GM18519 (cell line): ENCODE data around the gene KCNJ10.

Source experiments
- ATAC-seq: cut with Tn5 transposase; IDR thresholded peaks from one replicate; pipeline ENCODE4 v1.9.1; 2021; ENCODE audit warnings: mild to moderate bottlenecking, moderate library complexity; ENCODE audit not compliant: unreplicated experiment, low FRiP score

Gene KCNJ10

DNA sequence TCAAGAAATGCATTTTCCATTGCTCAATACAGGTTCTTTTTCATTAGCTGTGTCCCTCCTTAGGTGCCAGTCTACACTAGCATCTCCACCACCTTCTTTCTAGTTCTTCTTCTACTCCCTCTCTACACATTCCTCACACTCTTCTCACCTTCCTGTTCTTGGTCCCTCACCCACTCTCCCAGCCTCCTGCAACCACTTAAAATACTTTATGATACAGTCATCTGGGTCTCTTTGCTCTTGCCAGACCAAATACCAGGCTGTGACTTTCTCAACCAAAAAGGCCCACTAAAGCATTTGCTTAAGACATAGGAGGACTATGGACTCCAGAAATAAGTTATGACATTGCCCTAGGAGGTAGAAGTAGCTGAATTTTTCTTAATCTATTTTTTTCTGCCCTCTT lies 73.3 kb downstream of the KCNJ10 start:
- ATAC-seq = no peak

DNA sequence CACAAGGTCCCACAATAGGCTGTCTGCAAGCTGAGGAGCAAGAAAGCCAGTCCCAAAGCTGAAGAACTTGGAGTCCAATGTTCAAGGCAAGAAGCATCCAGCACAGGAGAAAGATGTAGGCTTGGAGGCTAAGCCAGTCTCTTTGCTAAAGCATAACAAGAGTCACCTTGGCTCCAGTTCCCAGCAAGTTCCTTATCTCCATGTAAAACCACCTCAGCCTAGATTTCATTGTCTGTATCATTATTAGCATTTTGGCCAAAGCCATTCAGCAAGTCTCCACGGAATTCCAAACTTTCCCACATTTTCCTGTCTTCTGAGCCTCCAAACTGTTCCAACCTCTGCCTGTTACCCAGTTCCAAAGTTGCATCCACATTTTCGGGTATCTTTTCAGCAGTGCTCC lies 75.1 kb downstream of the KCNJ10 start:
- ATAC-seq = no peak

DNA sequence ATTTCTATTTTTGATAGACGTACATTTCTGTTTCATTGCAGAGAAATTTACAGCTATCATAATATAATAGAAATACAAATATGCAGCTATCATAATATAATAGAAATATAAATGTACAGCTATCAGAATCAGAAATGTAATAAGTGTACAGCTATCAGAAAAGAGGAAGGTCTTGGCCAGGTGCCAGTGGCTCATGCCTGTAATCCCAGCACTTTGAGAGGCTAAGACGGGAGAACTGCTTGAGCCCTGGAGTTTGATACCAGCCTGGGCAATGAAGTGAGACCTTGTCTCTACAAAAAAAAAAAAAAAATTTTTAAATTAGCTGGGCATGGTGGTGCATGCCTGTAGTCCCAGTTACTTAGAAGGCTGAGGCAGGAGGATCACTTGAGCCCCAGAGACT lies 76.0 kb downstream of the KCNJ10 start:
- no peak for ATAC-seq

DNA sequence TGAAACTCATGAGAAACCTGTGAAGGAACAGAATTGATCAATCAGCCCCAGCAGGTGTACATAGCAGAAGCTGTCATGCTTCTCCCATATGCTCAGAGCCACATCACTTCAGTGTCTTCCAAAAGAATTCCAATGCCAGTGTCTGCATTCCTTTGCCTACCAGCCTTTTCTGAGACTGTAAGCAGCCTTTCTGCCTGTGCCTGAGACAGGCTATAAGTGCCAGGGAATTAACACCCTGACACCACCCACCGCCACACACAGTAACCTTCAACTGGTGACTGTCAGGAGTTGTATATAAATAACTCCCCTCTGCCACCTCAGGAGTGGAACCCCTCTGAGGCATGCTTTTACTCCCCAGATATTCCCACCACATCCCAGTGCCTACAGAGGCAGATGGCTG lies 77.8 kb downstream of the KCNJ10 start:
- ATAC-seq = no peak

DNA sequence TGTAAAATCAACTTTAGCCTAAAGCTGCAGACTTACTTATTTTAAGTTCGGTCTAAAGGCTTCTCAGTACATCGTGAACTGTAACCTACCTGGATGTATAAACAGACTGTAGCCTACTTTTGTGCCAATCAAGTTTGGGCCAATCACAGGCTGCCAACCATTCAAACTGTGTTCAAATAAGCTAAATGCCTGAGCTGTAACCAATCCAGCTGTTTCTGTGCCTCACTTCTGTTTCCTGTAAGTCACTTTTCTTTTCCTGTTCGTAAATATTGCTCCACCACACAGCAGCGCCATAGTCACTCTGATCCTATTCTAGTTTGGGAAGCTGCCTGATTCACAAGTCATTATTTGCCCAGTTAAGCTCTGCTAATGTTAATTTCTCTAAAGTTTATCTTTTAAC lies 78.4 kb downstream of the KCNJ10 start:
- ATAC-seq = no peak

DNA sequence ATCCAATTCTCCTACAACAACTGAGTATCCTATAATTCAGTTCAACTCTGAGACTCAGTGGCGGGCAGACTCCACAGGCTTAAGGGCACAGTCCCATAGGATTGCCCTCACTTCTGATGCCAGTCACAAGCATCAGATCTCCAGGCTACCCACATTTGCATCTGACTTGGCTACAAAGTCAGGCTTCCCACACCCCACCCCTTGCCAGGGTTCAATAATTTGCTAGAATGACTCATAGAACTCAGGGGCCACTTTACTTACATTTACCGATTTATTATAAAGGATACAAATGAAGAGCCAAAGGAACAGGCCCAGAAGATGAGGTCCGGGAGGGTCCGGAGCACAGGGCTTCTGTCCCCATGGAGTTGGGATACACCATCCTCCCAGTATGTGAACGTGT lies 80.0 kb downstream of the KCNJ10 start:
- no peak for ATAC-seq

DNA sequence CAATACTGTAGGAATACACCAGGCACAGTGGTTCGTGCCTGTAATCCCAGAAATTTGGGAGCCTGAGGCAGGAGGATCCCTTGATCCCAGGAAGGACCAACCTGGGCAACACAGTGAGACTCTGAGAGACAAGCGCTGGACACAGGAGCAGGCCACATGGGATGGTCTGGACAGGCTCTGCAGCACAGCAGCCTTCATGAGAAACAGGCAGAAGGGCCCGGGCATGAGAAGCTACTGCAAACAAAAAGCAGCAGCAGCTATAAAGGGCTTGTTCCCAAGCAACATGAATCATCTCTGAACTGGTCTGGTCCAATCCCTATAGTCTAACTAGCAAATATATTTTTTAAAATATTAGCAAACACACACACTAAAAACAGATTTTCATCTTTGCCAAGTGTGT lies 80.4 kb downstream of the KCNJ10 start:
- no peak for ATAC-seq

DNA sequence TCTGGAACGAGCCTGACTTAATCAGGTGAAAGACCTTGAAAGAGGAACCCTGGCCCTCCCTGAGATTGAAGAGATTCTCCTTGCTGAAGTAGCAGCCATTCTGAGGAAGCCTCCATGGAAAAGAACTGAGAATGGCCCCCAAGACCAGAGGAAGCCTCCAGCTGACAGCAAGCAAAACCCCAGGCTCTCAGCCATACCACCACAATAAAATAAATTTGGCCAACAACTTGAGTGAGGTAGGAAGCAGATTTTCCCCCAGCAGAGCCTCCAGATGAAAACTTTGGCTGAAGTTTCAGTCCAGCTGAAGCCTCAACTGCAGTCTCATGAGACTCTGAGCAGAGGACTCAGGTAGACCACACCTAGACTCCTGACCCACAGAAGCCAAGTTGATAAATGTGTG lies 82.0 kb downstream of the KCNJ10 start:
- ATAC-seq = no peak

DNA sequence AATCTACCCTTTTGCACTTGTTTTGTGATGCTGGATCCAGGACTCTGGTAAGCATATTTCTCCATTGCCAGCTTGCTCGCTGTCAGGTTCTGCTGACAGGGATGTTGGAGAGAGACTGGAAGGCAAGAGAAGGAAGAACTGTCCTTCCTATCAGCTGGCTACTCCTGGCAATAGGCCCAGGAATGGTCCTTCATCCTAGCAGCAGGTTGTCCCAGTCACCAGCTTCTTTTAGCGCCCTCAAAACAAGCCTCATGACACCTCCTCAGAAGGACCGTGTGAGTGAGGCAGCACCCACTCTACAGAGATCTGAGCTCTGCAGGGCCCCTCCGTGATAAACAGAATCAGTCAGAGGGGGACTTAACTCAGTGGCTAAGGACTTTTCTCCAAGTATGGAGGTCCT lies 82.8 kb downstream of the KCNJ10 start:
- no peak for ATAC-seq

DNA sequence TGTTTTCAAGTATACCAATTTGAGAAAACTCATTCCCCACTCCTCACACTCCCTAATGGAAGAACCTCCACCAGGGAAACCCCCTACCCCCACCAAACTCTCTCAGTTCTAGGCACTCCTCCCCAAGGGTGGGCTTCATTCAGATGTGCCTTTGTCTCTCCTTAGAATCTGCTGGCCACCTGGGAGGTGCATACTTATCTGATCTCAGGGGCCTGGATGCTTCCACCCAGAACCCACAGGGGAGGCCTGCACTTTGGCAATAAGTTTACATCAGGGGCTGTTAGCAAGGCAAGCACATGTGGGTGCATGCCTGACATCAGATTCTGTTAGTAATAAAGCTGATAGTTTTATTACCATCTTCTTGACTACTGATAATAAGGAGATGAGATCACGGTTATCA lies 83.4 kb downstream of the KCNJ10 start:
- ATAC-seq = no peak

DNA sequence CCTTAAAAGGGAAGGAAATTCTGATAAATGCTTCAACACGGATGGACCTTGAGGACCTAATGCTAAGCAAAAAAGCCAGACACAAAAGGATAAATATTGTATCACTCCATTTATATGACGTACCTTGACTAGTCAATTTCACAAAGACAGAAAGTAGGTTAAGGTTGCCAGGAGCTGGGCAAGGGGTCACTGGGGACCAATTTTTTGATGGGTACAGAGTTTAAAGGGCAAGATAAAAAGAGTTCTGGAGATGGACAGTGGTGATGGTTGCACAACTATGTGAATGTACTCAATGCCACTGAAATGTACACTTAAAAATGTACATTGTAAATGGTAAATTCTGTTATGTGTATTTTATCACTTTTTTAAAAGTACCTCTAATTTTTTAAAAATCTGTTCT lies 83.9 kb downstream of the KCNJ10 start:
- no peak for ATAC-seq

DNA sequence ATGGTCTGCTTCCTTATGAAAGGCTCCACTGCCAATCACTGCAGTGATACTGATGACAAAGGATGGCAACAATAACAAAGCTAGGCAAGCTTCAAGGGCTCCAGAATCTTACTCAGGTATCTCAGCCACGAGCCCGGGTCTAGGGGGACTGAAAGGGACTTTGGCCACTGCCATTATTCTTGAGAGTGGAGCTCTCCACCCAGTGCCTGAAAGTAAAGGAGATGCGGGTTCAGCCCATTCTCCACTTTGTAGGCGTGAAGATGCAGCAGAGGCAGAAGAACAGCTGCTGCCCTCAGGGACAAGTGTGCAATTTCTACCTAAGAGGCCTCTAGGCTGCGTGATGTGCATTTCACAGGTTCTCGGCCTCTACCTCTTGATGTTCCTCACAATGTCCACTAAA lies 84.5 kb downstream of the KCNJ10 start:
- no peak for ATAC-seq

DNA sequence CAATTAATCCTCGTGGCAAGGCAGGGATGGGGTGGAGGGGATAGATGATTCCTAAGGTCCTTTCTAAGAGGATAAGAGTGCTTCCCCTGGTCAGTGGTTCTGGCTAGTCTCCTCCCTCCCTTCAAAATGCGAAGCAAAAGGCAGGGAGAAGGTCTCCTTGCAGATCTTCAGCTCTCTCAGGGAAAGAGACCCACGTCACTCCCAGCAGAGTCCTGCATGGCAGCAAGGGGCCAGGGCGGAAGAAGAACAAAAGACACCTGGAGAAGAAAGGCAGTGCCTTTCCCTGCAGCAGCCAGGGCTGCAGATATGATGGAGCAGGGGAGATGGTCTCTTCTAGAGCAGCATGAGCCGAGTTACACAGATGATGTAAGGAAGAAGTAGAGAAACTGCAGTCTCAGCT lies 86.3 kb downstream of the KCNJ10 start:
- ATAC-seq = no peak

DNA sequence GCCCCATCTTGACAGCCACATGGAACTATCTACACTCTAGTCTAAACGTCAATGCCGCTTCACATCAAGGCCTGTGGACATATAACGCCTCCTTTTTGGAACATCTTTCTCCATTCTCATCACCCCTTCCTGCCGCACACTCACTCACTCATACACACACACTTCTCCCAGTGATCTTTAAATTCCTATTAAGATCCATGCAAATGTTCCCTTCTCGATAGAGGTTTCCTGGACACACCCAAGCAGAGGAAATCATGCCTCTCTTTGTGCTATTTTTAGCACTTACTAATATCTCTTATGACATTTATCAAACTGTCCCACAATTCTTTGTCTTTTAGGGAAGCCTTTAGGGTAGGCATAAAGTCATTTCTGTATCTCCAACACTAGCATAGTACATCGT lies 87.7 kb downstream of the KCNJ10 start:
- no peak for ATAC-seq

DNA sequence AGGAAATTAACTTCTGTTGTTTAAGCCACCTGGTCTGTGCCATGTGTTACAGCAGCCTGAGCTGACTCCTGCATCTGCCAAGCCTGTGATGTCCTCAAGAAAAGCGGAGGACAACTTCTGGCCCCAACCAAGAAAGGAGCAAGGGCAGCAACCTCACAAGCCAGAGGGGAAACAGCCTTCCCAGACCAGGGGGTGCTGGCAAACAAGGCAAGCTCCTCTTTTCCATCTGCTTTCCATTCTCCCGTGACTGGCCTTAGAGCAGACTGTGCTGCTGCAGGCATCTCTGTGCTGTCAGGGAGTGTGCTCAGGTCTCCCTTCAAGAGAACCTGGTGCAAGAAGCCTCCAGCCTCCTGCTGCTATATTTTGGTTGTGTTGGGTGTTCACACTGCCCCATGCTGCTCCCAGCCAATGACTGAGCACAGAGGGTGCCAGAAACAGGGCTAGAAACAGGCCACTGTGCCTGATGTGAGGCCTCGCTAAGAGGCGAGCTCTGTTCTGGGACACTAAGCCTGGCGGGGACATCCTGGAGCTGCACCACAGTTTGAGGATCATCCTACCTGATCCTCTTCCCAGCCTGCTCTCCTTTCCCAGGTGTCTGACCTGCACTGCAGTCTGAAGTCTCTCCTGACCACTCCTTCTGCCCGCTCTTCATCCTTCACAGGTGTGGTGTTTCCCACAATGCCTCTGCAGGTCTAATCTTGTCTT lies 88.5 kb downstream of the KCNJ10 start:
- no peak for ATAC-seq

DNA sequence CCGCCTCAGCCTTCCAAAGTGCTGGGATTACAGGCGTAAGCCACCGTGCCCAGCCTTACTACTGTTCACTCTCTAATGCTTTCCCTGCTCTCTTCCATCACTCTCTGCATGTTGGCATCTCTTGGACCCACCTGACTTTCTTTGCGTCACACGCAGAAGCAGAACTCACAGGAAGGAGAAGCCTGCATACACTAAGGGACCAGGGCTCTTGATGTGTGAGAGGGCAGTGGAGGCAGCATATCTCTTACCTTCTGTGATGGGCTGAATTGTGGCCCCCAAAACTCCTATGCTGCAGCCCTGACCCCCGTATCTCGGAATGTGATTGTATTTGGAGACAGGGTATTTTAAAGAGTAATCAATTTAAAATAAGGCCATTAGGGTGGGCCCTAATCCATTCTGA lies 89.2 kb downstream of the KCNJ10 start:
- no peak for ATAC-seq

DNA sequence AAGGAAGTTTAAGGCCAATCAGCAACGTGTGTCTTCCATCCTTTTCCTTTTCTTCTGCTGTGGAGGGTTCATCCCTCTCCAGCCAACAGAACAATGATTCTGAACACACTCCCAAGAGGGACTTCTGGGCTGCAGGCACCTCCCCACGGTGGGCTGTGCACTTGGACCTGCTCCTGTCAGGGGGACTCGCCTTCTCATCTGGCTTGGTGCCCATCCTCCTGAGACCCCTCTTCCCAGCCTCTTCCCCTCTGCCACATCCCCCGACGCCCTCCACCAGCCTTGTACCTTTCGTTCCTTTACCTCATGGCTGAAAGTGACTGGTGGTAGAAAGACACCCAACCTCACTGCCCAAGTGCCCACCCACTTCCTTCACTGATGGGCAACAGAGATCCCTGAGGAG lies 89.9 kb downstream of the KCNJ10 start:
- no peak for ATAC-seq

DNA sequence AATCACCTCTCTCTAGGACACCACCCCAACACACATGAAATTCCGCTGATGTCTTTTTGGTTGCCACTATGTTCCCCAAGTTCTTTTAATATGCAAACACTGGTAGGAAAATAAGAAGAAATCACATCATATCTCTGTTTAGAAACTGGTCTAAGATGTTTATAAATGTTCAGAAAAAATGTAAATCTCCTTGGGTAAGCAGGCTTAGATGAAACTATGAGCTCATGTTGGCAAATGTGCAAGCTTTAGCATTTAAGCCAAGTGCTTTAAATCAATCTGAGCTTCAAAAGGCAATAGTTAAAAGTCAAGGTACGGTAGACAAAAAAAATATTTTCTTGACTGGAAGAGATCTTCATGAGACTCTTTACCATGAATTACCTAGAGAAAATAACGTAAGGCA lies 90.7 kb downstream of the KCNJ10 start:
- no peak for ATAC-seq

DNA sequence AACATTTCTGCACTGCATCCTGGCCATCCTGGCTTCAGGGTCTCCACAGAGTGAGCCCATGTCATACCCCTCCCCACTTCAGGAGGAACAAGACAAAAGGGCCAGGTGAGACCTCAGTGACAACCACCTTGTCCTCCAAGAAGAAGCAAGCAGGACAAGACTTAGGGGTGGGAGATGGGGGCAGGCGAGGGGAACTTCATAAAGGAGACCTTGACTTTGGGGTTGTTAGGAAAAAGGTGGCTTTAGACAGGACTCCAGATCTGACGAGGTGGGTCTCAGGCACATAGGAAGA lies 91.9 kb downstream of the KCNJ10 start:
- no peak for ATAC-seq

DNA sequence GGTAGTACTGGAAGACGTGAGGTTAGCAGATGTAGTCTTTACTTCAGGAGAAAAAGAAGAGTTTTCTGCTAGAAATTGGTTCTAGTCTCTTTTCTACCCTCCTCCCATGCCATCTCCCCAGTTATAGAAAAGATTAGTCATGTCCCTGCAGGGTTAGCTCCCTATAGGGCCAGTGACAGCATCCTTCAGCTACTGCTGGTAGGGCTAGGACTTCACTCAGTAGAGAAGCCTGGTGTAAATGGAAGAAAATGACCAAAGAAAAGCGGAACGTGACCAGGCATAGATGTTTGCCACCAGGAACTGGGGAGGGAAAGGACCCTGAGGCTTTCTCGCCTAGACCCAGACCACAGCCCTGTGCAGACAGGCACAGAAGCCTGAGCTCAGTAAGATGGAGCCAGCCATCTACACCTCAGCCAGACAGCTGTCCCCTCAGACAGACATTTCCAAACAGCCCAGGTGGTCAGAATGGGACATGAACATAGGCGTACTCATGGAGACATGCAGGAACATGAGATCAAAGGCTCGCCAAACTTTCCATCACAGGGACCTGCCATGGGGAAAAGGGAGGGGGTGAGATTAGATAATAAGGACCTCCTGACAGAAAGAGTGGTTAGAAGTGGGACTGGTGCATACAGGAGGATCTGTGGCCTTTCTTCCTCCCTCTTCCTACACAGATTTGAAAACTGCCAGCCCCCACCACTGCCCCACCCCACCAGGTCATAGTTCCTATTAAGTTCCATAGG lies 92.4 kb downstream of the KCNJ10 start:
- ATAC-seq = no peak

DNA sequence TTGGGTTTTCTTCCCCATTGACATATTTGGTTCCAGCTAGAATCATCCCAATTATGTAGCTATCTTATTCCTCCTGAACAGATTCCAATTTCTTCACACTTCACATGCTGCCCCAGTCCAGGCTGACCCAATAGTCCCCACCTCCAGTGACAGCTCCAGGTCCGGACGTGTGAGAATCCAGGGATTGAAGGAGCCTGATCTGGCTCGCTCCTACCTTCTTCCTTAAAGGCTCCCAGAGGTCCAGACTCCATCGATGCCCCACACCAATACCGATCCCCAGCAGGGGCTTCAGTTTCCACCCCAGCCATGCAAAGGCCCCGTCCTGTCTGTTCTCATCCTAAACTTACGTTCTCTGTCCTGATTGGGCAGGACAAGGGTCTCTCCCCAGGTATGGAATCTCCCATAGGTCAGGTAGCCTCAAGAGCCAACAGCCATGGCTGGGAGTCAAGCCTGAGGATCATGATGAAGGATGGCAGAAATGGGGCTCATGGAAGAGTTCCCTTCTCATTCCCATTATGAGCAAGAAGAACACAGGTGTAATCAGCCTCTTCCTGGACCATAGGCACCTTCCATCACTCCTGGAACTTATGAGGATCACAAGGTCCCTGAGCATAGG lies 95.5 kb downstream of the KCNJ10 start:
- no peak for ATAC-seq

DNA sequence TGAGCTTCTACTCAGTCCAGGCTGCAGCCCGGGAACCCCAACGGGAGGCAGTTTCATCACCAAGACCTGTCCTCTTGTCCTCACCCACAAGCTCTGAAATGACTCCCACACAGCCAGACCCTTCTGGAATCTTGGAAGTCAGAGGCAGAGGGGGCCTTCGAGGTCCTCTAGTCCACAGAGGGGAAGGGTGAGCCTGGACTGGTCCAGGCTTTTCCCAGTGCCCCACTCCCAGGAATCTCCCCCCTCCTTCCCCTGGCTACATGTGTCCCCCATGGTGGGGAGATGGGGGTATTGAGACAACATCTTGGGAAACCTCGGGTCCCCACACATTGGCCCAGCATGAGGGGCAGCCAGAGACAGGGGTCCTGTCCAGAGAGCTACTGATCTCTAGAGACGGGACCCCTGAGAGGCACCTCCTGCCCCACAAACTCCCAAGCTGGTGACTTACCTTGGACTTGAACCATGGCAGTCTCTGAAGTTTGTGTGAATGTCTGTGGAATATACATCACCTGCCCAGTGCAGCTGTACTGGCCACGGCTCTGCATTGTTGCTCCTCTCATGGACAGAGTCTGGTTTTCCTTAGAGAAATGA lies 96.5 kb downstream of the KCNJ10 start:
- ATAC-seq = no peak
